ENCODE data around the gene RBM33.

RBM33 gene

DNA sequence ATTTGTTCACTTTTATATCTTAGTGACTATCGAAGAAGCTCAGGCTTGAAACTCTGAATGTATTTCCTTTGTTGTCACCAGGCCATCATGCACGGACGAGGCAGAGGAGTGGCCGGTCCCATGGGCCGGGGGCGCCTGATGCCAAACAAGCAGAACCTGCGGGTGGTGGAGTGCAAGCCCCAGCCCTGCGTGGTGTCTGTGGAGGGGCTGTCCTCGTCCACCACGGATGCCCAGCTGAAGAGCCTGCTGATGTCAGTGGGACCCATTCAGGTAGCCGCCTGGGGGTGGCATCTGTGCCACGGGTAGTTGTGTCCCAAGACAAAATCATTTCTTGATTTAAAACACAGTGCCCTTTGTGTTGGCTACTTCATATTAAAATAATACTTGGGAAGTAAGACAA lies 121.9 kb downstream of the RBM33 start:
- peaks cover 25% of the 10 kb centered on the region for H3K36me3 ChIP-seq (ENCODE audit: insufficient read depth, low read length)
- 0 out of 2 replicates have a peak, but pooled peaks cover 6% of the 10 kb centered on the region for H3K4me1 ChIP-seq (ENCODE audit: insufficient read depth, low read length)
- H3K9me3 ChIP-seq (ENCODE audit: control insufficient read depth, insufficient read depth, low read length), result no peaks in the 10 kb centered on the region
- no peak overlapping the region for H3K9ac ChIP-seq (ENCODE audit: low read depth, low read length)

DNA sequence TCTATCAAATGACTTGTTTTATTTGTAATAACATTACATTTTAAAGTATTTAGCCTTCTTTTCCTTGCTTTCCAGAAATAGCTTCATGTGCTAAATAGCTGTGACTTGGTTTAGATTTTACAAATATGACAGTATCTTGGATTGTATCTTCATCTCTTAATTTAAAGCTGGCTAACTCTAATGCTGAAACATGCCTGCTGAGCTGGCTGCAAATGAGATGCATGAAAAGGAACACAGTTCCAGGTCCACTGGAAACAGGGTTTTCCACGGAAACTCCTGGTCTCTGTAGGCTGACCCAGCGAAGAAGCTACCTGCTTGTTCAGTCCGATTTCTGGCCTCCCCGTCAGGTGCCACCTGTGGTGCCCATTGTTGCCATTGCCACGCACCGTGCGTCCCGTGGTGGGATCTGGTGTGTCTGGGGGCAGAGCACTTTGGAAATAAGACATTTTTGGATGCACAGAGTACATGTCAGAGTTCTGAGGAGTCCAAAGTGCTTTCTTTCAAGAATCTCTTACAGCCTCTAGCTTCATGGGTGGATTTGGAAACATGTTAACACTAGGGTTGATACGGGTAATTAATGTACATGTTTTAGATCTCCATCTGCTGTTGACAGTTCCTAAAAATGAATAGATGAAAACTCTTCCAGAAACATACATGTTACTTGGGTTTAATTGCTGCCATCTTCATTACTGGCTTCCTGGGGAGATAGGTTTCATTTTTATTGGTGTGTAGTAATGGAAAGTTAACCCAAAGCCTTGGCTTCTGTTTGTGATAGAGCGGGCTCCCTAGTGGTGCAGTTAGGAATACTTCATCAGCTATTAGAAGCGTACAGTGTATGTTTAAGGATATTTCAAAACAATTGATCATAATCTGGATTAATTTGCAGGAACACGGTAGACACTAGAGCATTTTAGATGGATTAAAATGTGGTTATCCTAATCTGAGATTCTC lies 122.8 kb downstream of the RBM33 start:
- H3K9ac ChIP-seq (ENCODE audit: low read depth, low read length), result no peak overlapping the region
- H3K36me3 ChIP-seq (ENCODE audit: insufficient read depth, low read length), result peaks cover 25% of the 10 kb centered on the region
- H3K4me1 ChIP-seq (ENCODE audit: insufficient read depth, low read length), result 0 out of 2 replicates have a peak, but pooled peaks cover 6% of the 10 kb centered on the region
- H3K9me3 ChIP-seq (ENCODE audit: control insufficient read depth, insufficient read depth, low read length), result no peaks in the 10 kb centered on the region

DNA sequence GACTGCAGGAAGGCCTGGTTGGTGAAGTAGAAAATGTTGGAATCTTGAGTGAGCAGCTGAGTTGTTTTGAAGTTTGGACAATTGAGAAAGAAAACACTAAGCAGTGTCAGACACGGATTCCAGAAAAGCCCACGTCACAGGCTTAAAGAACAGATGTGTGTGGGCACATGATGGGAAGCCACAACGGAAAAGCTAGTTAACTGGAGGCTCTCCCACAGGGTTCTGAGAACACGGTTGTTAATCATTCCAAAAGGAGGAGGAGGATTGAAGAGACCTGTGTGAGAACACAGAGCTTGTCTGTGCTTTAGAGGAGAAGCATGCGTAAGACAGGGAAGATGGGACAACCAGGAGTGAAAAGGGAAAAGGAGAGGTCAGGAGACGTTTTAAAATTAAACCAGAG lies 125.2 kb downstream of the RBM33 start:
- Histone ChIP-seq H3K9ac (ENCODE audit: low read depth, low read length) (no peak overlapping the region), H3K4me1 (ENCODE audit: insufficient read depth, low read length) (no peaks in the 10 kb centered on the region), H3K36me3 (ENCODE audit: insufficient read depth, low read length) (peaks cover 30% of the 10 kb centered on the region), H3K9me3 (ENCODE audit: control insufficient read depth, insufficient read depth, low read length) (no peaks in the 10 kb centered on the region)

DNA sequence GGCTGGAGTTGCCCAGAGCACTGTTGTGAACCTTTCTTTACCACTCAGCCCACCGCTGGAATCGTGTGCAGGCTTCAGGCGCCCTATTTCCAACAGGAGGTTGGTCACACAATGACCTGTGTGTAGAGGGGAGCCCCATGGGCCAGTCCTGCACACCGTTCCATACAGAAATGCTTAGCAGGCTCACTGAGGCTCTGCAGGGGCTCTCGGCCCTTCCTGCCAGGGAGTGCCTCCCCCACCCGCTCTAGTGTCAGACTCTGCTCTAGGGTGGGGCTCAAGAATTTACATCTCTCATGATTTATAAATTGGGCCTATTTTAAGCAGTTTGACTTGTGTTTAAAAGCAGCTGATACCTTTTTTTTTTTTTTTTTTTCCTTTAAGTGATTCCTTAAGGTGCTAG lies 125.8 kb downstream of the RBM33 start:
- Histone ChIP-seq H3K4me1 (ENCODE audit: insufficient read depth, low read length) (no peaks in the 10 kb centered on the region), H3K9me3 (ENCODE audit: control insufficient read depth, insufficient read depth, low read length) (no peaks in the 10 kb centered on the region), H3K36me3 (ENCODE audit: insufficient read depth, low read length) (peaks cover 29% of the 10 kb centered on the region), H3K9ac (ENCODE audit: low read depth, low read length) (no peak overlapping the region)

DNA sequence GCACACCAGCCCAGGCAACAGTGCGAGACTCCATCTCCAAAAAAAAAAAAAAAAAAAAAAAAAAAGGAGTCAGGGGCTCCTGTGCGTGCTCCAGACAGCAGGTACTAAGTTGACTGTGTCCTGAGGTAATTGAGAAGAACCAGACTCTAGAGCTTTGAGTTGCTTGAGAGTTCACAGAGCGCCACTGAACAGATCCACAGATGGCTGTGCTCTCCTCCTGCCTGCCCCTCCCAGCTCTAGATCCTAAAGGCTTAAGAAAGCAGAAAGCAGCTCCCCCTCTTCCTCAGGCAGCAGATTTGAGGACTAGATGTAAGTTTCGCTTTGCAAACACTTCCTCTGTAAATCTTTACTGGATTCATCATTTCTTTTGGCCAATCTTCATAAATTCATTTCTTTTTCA lies 129.1 kb downstream of the RBM33 start:
- Histone ChIP-seq H3K9ac (ENCODE audit: low read depth, low read length) (no peak overlapping the region), H3K9me3 (ENCODE audit: control insufficient read depth, insufficient read depth, low read length) (no peaks in the 10 kb centered on the region), H3K4me1 (ENCODE audit: insufficient read depth, low read length) (no peaks in the 10 kb centered on the region), H3K36me3 (ENCODE audit: insufficient read depth, low read length) (peaks cover 33% of the 10 kb centered on the region)

DNA sequence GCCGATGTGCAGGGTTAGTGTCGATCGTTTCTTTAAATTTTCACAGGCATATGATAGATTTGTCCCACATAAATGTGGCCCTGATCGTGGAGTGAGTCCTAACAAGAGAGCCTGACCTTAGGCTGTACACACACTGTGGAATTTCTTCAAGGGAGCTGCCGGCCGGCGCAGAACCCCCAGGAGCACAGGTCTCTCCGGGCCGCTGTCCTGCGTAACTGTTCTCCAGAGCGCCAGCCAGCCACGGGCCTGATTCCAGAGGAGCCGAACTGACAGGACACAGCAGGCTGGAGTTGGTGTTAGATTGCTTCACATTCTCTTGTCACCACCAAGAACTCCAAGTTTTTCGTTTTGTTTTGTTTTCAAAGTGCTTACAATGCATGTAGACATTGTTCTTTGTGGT lies 130.5 kb downstream of the RBM33 start:
- peaks cover 27% of the 10 kb centered on the region for H3K36me3 ChIP-seq (ENCODE audit: insufficient read depth, low read length)
- no peaks in the 10 kb centered on the region for H3K4me1 ChIP-seq (ENCODE audit: insufficient read depth, low read length)
- no peak overlapping the region for H3K9ac ChIP-seq (ENCODE audit: low read depth, low read length)
- H3K9me3 ChIP-seq (ENCODE audit: control insufficient read depth, insufficient read depth, low read length), result no peaks in the 10 kb centered on the region

DNA sequence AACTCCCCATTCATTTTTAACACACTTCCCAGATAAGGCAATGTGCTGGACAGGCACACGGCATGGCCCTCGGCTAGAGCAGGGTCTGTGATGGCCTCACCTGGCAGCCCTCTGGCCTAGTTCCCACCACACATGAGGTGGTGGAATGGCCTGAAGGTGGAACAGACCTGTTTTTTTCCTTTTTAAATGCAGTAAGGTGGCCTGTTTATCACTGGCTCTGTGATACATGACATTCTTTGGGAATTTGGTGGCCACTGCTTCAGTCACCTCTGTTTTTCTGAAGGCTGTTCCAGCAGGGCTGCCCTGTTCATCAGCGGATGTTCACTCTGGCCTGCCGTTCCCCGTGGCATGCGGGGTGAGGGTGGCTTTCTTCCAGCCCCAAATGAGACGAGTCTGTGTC lies 131.2 kb downstream of the RBM33 start:
- no peaks in the 10 kb centered on the region for H3K4me1 ChIP-seq (ENCODE audit: insufficient read depth, low read length)
- H3K36me3 ChIP-seq (ENCODE audit: insufficient read depth, low read length), result peaks cover 22% of the 10 kb centered on the region

DNA sequence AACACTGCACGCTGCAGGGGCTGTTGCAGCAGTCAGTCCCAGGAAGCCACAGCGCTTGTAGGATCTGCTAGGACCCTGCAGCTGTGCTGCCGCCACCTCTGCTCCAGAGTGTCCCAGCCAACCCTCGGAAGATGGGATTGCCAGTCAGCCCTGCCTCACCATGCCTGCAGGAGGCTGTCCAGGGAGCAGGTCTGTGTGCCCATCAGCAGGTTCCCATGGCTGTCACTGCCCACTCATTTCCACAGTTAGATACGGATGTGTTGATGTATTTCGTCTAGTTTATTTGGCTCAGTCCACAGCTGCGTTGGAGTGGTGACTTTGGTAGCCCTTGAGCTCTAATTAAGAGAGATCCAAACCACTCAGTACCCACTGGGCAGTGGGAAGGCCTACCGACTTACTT lies 132.1 kb downstream of the RBM33 start:
- no peak overlapping the region for H3K9ac ChIP-seq (ENCODE audit: low read depth, low read length)
- H3K9me3 ChIP-seq (ENCODE audit: control insufficient read depth, insufficient read depth, low read length), result no peaks in the 10 kb centered on the region
- no peaks in the 10 kb centered on the region for H3K4me1 ChIP-seq (ENCODE audit: insufficient read depth, low read length)
- H3K36me3 ChIP-seq (ENCODE audit: insufficient read depth, low read length), result peaks cover 22% of the 10 kb centered on the region

More for the DNA sequence above, 131.2 kb downstream of the RBM33 start:
- Histone ChIP-seq H3K9me3 (ENCODE audit: control insufficient read depth, insufficient read depth, low read length) (no peaks in the 10 kb centered on the region), H3K9ac (ENCODE audit: low read depth, low read length) (no peak overlapping the region)

DNA sequence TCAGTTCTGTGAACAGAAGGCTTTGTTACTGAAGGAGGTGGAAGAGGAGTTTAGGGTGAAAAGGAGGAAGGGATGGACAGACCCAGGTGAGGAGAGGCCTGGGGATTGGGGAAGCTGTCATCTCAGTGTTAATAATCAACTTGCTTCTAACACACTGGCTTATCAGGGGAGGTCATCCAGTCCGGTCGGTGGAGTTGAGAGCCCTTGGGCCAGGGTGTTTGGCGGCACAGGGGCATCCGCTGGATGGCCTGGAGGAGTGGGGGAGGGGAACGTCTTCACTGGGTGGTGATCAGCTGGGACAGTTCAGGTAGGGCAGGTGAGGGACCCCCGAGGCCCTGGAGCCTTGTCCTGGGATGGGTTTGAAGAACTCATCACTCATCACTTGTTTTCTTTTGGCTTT lies 133.9 kb downstream of the RBM33 start:
- Histone ChIP-seq H3K9me3 (ENCODE audit: control insufficient read depth, insufficient read depth, low read length) (no peaks in the 10 kb centered on the region), H3K9ac (ENCODE audit: low read depth, low read length) (no peak overlapping the region), H3K4me1 (ENCODE audit: insufficient read depth, low read length) (no peaks in the 10 kb centered on the region), H3K36me3 (ENCODE audit: insufficient read depth, low read length) (peaks cover 22% of the 10 kb centered on the region)

DNA sequence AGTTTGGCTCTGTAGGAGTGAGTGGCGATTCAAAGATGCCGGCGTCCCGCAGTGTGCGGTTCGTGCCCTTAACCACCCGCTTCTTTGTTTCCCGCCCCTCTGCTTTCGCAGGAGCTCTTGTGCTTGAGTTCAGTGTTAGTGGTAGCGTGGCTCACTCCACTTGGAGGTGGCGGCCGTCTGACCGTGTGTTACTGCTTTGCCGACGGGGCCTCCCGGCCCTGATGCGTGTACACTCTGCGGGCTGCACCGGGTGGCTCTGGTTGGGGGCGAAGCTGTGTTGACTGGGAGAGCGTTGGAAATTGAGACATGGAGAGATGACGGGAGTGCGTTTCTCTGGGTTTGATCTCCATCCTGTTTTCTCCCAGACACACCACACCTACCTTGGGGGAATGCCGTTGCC lies 136.4 kb downstream of the RBM33 start:
- H3K4me1 ChIP-seq (ENCODE audit: insufficient read depth, low read length), result no peaks in the 10 kb centered on the region
- peaks cover 11% of the 10 kb centered on the region for H3K36me3 ChIP-seq (ENCODE audit: insufficient read depth, low read length)
- no peaks in the 10 kb centered on the region for H3K9me3 ChIP-seq (ENCODE audit: control insufficient read depth, insufficient read depth, low read length)
- H3K9ac ChIP-seq (ENCODE audit: low read depth, low read length), result no peak overlapping the region

DNA sequence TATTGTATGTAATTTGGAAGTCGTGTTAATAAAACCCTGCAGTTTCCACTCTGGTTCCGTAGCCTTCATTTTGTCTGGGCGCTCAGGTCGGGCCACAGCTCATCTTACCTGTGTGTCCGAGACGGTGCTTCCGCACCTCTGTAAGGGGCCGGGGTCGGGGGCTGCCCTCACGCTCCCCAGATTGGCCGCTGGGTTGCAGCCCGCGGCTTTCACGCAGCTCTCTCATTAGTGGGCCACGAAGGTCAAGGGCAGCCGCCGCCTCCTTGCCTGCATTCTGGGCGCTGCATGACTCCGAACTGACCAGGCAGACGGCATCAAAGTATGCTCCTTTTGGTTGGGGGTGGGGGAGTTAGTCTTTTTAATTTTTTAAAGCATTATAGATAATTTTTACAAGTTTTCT lies 137.0 kb downstream of the RBM33 start:
- no peaks in the 10 kb centered on the region for H3K9me3 ChIP-seq (ENCODE audit: control insufficient read depth, insufficient read depth, low read length)
- no peak overlapping the region for H3K9ac ChIP-seq (ENCODE audit: low read depth, low read length)
- no peaks in the 10 kb centered on the region for H3K4me1 ChIP-seq (ENCODE audit: insufficient read depth, low read length)
- peaks cover 6% of the 10 kb centered on the region for H3K36me3 ChIP-seq (ENCODE audit: insufficient read depth, low read length)

DNA sequence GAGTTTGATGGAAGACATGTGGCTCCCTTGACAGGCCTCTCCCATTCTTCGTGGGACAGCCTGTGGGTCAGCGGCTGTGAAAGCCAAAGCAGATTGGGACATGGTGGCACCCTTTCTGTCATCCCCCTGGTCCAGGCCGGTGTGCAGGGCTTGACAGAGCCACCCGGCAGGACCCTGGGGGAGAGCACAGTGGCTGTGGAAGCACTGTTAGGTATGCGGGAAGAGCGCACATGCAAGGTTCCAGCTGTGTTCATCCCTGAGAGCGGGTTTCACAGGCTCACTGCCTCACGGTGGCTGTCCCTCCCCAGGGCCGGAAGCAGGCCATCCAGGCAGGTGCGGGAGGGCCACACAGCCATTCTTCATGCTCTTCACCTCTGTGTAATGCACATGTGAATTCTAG lies 138.0 kb downstream of the RBM33 start:
- peaks cover 3% of the 10 kb centered on the region; the same call in 1 of the 2 replicates for H3K36me3 ChIP-seq (ENCODE audit: insufficient read depth, low read length)

DNA sequence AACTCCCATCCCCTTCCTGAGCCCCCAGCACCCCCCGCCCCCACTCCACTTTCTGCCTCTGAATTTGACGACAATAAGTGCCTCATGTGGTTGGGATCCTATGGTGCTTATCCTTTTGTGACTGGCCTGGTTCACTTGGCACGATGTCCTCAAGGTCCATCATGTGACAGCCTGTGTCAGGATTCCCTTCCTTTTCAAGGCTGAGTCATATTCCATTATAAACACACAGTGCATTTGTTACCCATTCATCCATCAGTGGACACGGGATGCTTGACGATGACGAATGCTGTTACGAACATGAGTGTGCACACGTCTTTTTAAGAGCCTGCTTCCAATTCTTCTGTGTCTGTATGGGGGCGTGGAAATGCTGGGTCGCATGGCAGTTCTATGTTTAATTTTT lies 141.1 kb downstream of the RBM33 start:
- Histone ChIP-seq H3K4me1 (ENCODE audit: insufficient read depth, low read length) (no peaks in the 10 kb centered on the region; the same call in 1 of the 2 replicates), H3K9me3 (ENCODE audit: control insufficient read depth, insufficient read depth, low read length) (no peaks in the 10 kb centered on the region), H3K9ac (ENCODE audit: low read depth, low read length) (no peak overlapping the region), H3K36me3 (ENCODE audit: insufficient read depth, low read length) (peaks cover 3% of the 10 kb centered on the region; the same call in 1 of the 2 replicates)

More for the DNA sequence above, 138.0 kb downstream of the RBM33 start:
- no peak overlapping the region for H3K9ac ChIP-seq (ENCODE audit: low read depth, low read length)
- H3K9me3 ChIP-seq (ENCODE audit: control insufficient read depth, insufficient read depth, low read length), result no peaks in the 10 kb centered on the region
- H3K4me1 ChIP-seq (ENCODE audit: insufficient read depth, low read length), result no peaks in the 10 kb centered on the region

DNA sequence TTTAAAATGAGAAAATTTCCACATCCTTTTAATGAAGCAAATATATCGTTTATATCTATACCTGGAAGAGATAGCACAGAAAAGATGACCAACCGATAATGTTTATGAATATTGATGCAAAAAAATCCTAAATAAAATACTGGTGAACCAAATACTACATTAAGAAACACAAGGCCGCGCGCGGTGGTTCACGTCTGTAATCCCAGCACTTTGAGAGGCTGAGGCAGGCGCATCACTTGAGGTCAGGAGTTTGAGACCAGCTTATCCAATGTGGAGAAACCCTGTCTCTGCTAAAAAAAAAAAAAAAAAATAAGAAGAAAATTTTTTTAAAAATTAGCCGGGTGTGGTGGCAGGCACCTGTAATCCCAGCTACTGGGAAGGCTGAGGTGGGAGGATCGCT lies 142.0 kb downstream of the RBM33 start:
- Histone ChIP-seq H3K36me3 (ENCODE audit: insufficient read depth, low read length) (peaks cover 3% of the 10 kb centered on the region; the same call in 1 of the 2 replicates), H3K4me1 (ENCODE audit: insufficient read depth, low read length) (no peaks in the 10 kb centered on the region; the same call in 1 of the 2 replicates), H3K9me3 (ENCODE audit: control insufficient read depth, insufficient read depth, low read length) (no peaks in the 10 kb centered on the region), H3K9ac (ENCODE audit: low read depth, low read length) (no peak overlapping the region; the same call in 1 of the 2 replicates)

All from ES-I3 (cell line).